RWPE2 (cell line): Measurements from ENCODE around the gene PRELID3B.

Experiments
- ATAC-seq: fragments of 200-7000 bp; cut with Tn5 transposase; 3 replicates; pipeline ENCODE4 v1.9.1; 2021; ENCODE audit warnings: low read depth
- DNase-seq: peaks from one replicate; pipeline ENCODE4 v3.0.0-alpha.2; 2020; ENCODE audit warnings: low spot score
- H3K27ac ChIP-seq: fragments of 450-650 bp; 2 replicates; pipeline ENCODE4 v1.5.1; 2017; ENCODE audit warnings: mild to moderate bottlenecking; ENCODE audit not compliant: poor library complexity, severe bottlenecking
- H3K27me3 ChIP-seq: fragments of 250-450 bp; sonication (Bioruptor Pico); 2 replicates; pipeline ENCODE4 v1.5.1; 2021; ENCODE audit warnings: mild to moderate bottlenecking, moderate library complexity; ENCODE audit not compliant: insufficient read depth, poor library complexity, severe bottlenecking
- H3K36me3 ChIP-seq: fragments of 250-450 bp; sonication (Bioruptor Pico); 2 replicates; pipeline ENCODE4 v1.5.1; 2020; ENCODE audit warnings: low read depth, mild to moderate bottlenecking, moderate library complexity
- H3K4me1 ChIP-seq: fragments of 250-450 bp; sonication (Bioruptor Pico); 2 replicates; pipeline ENCODE4 v1.5.1; 2021; ENCODE audit warnings: mild to moderate bottlenecking, moderate library complexity; ENCODE audit not compliant: insufficient read depth, poor library complexity, severe bottlenecking
- H3K4me3 ChIP-seq: fragments of 250-450 bp; sonication (Bioruptor Pico); 2 replicates; pipeline ENCODE4 v1.5.1; 2021; ENCODE audit warnings: mild to moderate bottlenecking, moderate library complexity; ENCODE audit not compliant: severe bottlenecking
- H3K9me3 ChIP-seq: fragments of 250-450 bp; sonication (Bioruptor Pico); 2 replicates; pipeline ENCODE4 v1.5.1; 2021; ENCODE audit warnings: mild to moderate bottlenecking, moderate library complexity; ENCODE audit not compliant: severe bottlenecking
- TF ChIP-seq, protein P1 (sequence below): fragments of 450-650 bp; IDR thresholded peaks from one replicate; pipeline ENCODE4 v1.5.1; 2017; ENCODE audit warnings: mild to moderate bottlenecking, moderate library complexity; ENCODE audit not compliant: poor library complexity, severe bottlenecking

PRELID3B gene

DNA sequence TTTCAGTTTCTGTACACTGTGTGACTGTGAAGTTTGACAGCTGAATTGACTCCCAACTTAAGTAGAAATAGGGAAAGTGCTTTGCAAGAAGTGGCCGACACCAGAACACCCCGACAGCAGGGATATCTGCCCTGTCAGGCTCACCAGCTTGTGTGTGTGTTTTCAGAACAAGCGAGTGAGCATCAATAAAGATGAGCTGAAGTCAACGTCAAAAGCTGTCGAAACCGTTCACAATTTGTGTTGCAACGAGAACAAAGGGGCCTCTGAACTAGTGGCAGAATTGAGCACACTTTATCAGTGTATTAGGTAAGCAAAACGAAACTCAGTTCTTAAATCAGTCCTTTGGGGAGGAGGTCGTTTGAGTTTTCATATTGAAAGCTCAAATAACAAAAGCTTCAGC is 50.9 kb downstream of the PRELID3B start:
- Histone ChIP-seq H3K27ac (no peak overlapping the region), H3K4me3 (no peak overlapping the region), H3K27me3 (no peaks in the 10 kb centered on the region), H3K36me3 (peaks cover 100% of the 10 kb centered on the region), H3K4me1 (no peaks in the 10 kb centered on the region), H3K9me3 (no peaks in the 10 kb centered on the region)
- TF ChIP-seq, protein P1, sequence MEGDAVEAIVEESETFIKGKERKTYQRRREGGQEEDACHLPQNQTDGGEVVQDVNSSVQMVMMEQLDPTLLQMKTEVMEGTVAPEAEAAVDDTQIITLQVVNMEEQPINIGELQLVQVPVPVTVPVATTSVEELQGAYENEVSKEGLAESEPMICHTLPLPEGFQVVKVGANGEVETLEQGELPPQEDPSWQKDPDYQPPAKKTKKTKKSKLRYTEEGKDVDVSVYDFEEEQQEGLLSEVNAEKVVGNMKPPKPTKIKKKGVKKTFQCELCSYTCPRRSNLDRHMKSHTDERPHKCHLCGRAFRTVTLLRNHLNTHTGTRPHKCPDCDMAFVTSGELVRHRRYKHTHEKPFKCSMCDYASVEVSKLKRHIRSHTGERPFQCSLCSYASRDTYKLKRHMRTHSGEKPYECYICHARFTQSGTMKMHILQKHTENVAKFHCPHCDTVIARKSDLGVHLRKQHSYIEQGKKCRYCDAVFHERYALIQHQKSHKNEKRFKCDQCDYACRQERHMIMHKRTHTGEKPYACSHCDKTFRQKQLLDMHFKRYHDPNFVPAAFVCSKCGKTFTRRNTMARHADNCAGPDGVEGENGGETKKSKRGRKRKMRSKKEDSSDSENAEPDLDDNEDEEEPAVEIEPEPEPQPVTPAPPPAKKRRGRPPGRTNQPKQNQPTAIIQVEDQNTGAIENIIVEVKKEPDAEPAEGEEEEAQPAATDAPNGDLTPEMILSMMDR: no peak
- ATAC-seq (no peak), DNase-seq (peak; percentile 40)

DNA sequence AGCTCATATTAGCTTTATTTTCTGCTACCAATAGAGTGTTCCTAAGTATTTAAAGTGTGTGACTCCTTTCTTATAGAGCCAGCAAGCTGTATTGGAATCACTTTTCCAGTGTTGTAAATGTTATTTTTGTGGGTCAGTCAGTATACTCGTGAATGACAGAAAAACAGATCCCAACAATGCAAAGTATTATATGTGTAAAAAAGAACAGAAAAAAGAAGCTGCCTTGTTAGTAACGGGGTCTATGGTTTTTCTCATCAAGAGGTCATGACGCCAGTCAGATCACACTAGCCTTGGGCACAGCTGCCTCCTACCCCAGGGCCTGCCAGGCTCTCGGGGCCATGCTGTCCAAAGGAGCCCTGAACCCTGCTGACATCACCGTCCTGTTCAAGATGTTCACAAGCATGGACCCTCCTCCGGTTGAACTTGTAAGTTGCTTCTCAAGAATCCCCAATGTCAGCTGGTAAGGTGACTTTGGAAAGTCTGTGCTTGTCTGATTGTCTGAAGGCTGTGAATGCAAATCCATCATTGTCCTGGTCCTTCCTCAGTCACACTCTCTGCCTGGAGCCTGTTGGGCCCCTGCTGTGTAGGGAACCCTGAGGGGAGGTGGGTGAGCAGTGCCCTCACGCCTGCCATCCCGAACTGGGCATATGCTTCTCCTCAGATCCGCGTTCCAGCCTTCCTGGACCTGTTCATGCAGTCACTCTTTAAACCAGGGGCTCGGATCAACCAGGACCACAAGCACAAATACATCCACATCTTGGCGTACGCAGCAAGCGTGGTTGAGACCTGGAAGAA is 51.7 kb downstream of the PRELID3B start:
- no peak overlapping the region for H3K4me3 ChIP-seq
- H3K9me3 ChIP-seq: no peaks in the 10 kb centered on the region
- TF ChIP-seq, protein P1: no peak
- no peak overlapping the region for H3K27ac ChIP-seq
- H3K36me3 ChIP-seq: peaks cover 100% of the 10 kb centered on the region
- ATAC-seq (no peak), DNase-seq (peak; percentile 73)
- H3K27me3 ChIP-seq: no peaks in the 10 kb centered on the region
- H3K4me1 ChIP-seq: no peaks in the 10 kb centered on the region

DNA sequence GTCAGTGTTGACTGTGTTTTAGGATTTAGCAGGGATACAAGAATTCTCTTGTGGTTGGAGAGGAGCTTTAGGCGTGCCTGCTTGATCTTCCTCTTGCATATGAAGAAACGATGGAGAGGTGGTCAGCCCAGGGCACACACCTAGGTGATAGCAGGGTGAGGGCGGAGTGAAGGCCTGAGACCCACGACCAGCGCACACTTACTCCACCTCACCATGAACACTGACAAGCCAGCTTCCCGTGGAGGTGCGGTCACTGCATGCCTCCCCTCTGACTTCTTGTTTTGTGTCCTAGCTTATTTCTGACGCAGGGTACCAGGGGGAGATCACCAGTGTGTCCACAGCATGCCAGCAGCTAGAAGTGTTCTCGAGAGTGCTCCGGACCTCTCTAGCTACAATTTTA is 53.4 kb downstream of the PRELID3B start:
- H3K4me3 ChIP-seq: no peak overlapping the region
- no peak overlapping the region for H3K27ac ChIP-seq
- ATAC-seq (no peak), DNase-seq (peak; percentile 71)
- H3K27me3 ChIP-seq: no peaks in the 10 kb centered on the region
- no peaks in the 10 kb centered on the region for H3K4me1 ChIP-seq
- peaks cover 97% of the 10 kb centered on the region for H3K36me3 ChIP-seq
- TF ChIP-seq, protein P1: no peak
- H3K9me3 ChIP-seq: no peaks in the 10 kb centered on the region

DNA sequence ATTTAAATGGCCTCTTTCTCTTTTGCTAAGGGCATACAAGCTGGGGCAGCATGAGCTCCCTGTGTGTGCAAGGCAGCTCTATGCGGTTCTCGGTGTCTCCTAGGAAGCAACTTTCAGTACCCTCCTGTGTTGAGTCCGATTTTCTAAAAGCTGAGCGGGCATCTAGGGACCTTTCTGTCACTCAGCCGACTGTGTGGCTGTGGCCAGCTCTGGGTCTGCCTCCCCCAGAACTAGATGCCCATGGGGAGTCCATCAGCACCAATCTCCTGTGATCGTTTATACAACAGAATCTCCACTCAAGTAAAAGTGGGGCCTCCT is 54.1 kb downstream of the PRELID3B start:
- H3K27ac ChIP-seq: no peak overlapping the region
- TF ChIP-seq, protein P1: no peak
- DNase-seq: peak; percentile 59
- H3K9me3 ChIP-seq: no peaks in the 10 kb centered on the region
- peaks cover 4% of the 10 kb centered on the region for H3K4me1 ChIP-seq
- no peaks in the 10 kb centered on the region for H3K27me3 ChIP-seq
- peaks cover 95% of the 10 kb centered on the region for H3K36me3 ChIP-seq
- ATAC-seq: no peak
- H3K4me3 ChIP-seq: no peak overlapping the region
